Measurements from ENCODE around the gene ZNF709.
"Not testable (repeated sequence)": the region's sequence is repeated elsewhere in the genome, so short reads cannot be mapped to it uniquely, and the experiment has no call there.

DNA sequence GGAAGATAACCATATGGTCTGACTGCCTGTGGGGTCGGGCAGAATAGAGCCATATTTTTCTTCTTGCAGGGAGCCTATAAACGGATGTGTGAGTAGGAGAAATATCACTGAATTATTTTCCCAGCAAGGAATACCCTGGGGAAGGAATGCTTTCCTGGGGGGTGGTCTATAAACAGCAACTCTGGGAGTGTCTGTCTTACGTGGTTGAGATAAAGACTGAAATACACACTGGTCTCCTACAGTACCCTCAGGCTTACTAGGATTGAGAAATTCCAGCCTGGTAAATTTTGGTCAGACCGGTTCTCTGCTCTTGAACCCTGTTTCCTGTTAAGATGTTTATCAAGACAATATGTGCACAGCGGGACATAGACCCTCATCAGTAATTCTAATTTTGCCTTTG, 67.3 kb downstream of the ZNF709 start:
- TF ChIP-seq, protein P1, sequence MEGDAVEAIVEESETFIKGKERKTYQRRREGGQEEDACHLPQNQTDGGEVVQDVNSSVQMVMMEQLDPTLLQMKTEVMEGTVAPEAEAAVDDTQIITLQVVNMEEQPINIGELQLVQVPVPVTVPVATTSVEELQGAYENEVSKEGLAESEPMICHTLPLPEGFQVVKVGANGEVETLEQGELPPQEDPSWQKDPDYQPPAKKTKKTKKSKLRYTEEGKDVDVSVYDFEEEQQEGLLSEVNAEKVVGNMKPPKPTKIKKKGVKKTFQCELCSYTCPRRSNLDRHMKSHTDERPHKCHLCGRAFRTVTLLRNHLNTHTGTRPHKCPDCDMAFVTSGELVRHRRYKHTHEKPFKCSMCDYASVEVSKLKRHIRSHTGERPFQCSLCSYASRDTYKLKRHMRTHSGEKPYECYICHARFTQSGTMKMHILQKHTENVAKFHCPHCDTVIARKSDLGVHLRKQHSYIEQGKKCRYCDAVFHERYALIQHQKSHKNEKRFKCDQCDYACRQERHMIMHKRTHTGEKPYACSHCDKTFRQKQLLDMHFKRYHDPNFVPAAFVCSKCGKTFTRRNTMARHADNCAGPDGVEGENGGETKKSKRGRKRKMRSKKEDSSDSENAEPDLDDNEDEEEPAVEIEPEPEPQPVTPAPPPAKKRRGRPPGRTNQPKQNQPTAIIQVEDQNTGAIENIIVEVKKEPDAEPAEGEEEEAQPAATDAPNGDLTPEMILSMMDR (conservative IDR thresholded peaks at IDR 0.05 in 1 of 2, IDR thresholded peaks at IDR 0.05 in 1 of 2; ENCODE audit: low read depth in 1 of 2, low read length in 2 of 2), result not testable (repeated sequence)
- TF ChIP-seq EZH2 (IDR thresholded peaks at IDR 0.05; ENCODE audit: low read length, missing control alignments), result not testable (repeated sequence)
